HG03575 (cell line): ENCODE results near the gene SCT.
"Not testable (repeated sequence)": the region's sequence is repeated elsewhere in the genome, so short reads cannot be mapped to it uniquely, and the experiment has no call there.

Source experiments
- ATAC-seq: cut with Tn5 transposase; IDR thresholded peaks from one replicate; pipeline ENCODE4 v1.9.1; 2021; ENCODE audit not compliant: unreplicated experiment, insufficient number of reproducible peaks, low FRiP score; ENCODE audit errors: extremely low read depth

Gene SCT, protein sequence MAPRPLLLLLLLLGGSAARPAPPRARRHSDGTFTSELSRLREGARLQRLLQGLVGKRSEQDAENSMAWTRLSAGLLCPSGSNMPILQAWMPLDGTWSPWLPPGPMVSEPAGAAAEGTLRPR

DNA sequence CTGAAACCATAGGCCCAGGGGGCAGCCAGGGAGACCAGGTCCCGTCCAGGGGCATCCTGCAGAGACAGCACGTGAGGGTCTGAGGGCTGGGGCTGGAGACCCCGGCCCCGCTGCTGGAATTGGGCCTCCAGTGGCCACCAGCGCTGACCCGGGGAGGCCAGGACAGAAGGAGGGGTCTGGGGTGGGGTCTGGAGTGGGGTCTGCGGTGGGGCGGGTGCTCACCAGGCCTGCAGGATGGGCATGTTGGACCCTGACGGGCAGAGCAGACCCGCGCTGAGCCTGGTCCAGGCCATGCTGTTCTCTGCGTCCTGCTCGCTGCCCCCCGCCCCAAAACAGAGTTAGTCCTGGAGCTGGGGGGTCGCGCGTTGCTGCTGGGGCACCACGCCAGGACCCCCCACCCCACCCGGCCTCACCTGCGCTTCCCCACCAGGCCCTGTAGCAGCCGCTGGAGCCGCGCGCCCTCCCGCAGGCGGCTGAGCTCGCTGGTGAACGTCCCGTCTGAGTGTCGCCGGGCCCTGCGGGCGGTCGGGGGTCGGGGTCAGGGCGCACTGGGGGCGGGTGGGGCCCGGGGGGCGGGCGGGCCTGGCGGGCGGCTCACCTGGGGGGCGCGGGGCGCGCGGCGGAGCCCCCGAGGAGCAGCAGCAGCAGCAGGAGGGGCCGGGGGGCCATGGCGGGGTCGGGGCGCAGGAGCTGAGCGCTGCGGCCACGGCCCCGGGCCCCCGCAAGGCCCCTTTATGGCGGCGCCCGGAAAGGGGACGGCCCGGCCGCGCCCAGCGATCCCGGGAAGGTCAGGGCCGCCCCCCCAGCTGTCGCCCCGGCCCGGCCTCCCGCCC lies at the start of gene SCT:
Gene SCT, minus strand, starts transcription at position 707 of the 833 bp plus-strand sequence. Its CDS starts 38 bp downstream, at position 669.
- ATAC-seq: no peak

DNA sequence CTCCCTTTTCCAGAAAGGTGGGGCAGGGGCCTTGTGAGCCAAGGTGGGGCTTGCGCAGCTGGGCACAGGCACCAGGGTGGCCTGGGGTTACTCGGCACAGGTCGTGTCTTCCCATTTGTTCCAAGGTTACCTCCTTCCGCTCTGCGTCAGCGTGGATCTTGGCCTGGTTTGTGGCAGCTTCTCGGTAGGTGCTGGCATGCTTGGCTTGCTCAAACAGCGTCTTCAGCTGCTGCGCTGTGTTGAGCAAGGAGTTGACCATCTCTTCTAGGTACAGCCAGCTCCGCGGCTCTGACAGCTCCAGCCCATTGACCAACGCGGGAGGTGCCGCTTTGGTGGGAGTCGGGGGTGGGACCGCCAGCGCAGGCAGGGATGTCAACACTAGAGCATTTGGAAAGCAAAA lies 47.4 kb upstream of the SCT start:
- ATAC-seq: no peak

- no peak for ATAC-seq
Measured at GRCh38 chr11:673866-674265, 46.9 kb upstream of the SCT start.

- ATAC-seq: no peak
Measured at GRCh38 chr11:665704-666281, 38.8 kb upstream of the SCT start.

DNA sequence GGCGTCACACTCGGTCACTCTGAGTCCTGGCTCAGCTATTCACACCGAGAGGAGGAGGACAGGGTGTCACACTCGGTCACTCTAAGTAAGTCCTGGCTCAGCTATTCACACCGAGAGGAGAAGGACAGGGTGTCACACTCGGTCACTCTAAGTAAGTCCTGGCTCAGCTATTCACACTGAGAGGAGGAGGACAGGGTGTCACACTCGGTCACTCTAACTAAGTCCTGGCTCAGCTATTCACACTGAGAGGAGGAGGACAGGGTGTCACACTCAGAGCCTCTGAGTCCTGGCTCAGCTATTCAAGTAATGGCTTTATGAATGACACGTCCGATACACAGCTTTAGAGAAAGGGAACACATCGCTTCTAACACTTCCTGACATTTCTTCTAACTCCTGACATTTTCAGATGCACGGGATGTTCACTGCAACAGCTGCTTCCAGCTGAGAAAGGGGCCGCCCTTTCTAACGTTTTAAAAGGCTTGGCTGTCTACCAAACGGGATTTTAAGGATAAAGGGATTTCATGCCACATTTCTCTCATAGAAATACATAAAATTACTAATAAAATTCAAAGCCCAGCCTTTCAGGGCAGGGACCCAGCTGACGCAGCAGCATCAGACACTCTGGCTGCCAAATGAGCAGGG lies 38.2 kb upstream of the SCT start:
- no peak for ATAC-seq

GRCh38 chr11:662689-663274 lies 35.8 kb upstream of the SCT start:
- no peak for ATAC-seq

DNA sequence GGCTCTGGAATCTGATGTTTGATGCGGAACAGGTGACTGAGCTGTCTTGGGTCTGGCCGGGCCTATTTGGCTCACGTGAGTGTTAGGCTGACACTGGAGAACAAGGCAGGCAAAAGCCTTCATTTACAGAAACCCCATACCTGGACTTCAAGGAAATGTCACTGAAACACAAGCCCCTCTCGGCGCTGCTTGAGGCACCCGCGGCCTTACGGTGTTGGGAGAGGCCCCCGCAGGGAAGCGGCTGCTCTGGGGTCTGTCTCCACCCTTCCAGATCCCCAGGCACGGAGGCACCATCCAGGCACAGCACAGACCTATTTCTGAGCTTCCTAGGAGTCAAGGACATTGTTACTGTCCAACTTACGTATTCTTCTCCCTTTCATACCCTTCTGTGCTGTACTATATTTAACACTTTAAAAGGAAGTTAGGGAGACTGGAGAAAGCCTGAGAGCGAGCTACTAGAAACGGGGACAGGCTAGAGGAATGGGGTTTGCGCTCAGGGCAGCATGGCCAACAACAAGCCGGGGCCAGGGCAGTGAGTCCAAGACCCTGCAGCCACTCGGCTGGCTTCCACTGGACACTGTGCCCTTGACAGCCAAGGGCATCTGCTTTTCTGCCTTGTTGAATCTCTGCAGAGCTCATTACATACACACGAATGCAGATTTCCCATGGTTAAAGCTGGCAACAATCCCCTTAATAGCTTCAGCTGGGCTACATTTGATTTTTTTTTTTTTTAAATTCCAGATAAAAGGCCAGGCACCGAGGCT lies 33.9 kb upstream of the SCT start:
- ATAC-seq: no peak

DNA sequence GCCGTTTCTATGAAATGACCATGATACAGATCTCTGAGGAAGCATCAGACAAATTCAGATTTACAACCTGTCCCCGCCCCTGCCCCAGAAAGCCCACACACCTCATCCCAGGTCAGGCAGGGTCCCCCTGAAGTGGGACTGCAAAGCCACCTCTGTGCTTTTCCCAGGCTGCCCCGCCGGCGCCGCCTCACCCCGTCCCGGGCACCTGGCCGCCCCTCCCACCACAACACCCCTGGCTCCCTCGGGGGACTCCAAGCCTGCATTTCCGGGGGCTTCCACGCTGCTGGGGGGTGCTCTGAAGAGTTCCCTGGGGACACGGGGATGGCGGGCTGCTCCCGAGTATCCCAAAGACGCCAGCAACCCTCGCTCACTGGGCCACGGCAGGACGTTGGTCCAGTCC lies 33.3 kb upstream of the SCT start:
- no peak for ATAC-seq

GRCh38 chr11:659532-660085 lies 32.6 kb upstream of the SCT start:
- ATAC-seq: no peak

GRCh38 chr11:657691-658126 lies 30.7 kb upstream of the SCT start:
- no peak for ATAC-seq

GRCh38 chr11:656866-657265 lies 29.9 kb upstream of the SCT start:
- ATAC-seq: no peak

GRCh38 chr11:656426-656825 lies 29.4 kb upstream of the SCT start:
- ATAC-seq: no peak

DNA sequence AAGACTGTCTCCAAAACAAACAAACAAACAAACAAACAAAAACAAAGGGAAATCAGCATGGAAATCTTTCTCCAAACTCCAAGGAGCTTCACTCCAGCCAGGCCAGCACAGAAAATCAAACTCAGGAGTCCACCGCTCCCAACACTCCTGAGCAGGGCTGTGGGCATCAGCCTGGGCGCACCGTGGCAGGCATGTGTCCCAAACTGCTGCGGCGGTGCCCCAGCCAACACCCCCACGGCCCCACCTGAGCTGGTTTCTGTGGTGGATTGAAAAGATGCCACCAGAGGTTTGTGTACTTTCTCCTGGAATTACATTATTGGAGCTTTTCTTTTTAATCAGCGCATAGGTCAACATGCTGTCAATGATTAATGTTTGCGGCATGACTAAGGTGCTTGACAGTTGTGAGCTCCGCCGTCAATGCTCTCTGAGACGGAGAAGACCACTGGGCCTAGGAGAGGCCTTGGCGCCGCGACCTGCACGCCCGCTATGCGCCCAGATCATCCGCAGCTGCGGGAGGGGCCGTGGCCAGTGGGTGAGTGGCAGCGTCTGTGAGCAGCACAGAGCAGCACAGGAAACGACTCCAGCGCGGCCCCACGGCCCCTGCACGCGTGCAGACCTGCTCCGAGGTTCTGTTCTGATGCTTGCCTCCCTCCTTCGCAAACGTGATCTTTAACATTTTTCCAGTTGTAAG lies 28.2 kb upstream of the SCT start:
- ATAC-seq: no peak

DNA sequence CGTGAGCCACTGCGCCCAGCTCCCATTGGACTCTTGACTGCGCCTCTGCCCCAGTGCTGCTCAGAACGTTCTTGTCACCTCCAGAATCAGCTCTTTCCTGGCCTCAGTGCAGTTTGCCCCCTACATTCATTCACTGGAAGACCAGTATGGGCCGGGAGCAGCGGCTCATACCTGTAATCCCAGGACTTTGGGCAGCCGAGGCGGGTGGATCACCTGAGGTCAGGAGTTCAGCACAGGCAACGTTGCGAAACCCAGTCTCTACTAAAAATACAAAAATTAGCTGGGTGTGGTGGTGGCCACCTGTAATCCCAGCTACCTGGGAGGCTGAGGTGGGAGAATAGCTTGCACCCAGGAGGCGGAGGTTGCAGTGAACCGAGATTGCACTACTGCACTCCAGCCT lies 27.5 kb upstream of the SCT start:
- not testable (repeated sequence) for ATAC-seq

- ATAC-seq: no peak
Measured at GRCh38 chr11:653837-654236, 26.9 kb upstream of the SCT start.

DNA sequence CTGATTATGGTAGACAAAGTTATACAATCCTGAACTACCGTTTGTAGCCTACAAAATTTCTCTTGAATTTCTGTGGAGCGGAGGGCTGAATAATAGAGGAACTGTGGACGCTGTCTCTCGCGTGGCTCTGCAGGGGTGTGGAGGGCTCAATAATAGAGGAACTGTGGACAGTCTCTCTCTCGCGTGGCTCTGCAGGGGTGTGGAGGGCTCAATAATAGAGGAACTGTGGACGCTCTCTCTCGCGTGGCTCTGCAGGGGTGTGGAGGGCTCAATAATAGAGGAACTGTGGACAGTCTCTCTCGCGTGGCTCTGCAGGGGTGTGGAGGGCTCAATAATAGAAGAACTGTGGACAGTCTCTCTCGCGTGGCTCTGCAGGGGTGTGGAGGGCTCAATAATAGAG lies 26.2 kb upstream of the SCT start:
- not testable (repeated sequence) for ATAC-seq

DNA sequence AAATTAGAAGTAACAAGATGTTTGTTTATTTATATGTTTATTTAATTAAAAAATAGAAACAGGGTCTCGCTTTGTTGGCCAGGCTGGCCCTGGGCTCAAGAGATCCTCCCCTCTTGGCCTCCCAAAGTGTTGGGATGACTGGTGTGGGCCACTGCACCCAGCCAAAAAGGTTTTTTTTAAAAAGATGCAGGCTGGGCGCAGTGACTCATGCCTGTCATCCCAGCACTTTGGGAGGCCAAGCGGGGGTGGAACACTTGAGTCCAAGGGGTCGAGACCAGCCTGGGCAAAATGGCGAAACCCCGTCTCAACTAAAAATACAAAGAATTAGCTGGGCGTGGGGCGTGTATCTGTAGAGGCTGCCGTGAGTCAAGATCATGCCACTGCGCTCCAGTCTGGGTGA lies 23.5 kb upstream of the SCT start:
- no peak for ATAC-seq

GRCh38 chr11:647672-648158 lies 20.7 kb upstream of the SCT start:
- ATAC-seq: not testable (repeated sequence)
